GM21367 (cell line): ENCODE measurements around the gene DYNC1H1.
A peak's percentile ranks its signal among the peaks of the same experiment; 100 is the strongest.

Experiments used
- ATAC-seq: cut with Tn5 transposase; IDR thresholded peaks from one replicate; pipeline ENCODE4 v1.9.1; 2021; ENCODE audit not compliant: unreplicated experiment

DYNC1H1 gene

DNA sequence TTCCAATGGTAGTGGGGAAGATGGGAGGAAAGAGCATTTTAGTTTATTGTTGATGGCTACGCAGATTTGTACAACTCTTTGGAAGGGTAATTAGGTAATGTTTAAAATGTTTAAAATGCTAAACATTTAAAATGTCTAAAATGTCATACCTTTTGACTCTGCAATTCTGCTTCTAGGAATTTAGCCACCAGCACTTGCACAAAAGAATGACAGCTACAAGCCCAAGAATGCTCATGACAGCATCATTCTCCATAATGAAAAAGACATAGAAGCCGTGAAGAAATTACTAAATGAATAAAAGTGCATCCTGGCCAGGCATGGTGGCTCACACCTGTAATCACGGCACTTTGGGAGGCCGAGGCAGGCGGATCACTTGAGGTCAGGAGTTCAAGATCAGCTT is 19.9 kb upstream of the DYNC1H1 start:
- no peak for ATAC-seq

DNA sequence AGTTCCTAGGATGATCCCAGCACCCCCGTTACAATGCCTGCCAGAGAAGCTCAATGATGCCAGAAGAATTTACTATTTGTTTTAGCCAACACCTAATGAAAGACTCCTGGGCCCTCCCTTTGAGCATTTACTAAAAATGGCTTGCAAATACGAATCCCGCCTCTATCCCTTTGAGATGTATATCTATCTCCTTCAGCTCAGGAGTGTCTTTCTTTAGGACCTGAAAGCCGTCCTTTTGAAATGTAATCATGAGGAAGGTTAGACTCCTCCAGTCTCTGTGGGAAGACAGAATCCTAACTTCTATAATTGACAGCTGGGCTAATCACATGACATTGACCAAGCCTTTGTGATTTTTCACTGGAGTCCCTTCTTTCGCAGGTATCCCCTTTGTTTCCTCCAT is 19.2 kb upstream of the DYNC1H1 start:
- ATAC-seq = no peak

DNA sequence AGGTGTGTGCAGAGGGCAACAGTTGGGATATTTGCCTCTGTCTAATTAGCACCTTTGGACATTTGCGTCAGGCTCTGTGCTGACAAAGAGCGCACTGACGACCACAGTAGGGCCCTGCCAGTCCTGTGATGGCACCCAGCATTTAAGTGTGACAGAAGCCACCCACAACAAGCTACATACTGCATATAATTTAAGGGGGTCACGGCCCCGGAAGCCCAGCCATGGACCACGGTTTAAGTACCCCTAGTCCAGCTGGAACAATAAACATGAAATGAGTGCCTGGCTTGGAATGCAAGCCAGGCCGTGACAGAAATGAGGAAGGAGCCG is 16.8 kb upstream of the DYNC1H1 start:
- ATAC-seq = no peak

GRCh38 chr14:101947904-101948665 is 16.3 kb upstream of the DYNC1H1 start:
- peak; percentile 96 for ATAC-seq

- ATAC-seq = no peak
Observed at GRCh38 chr14:101948666-101949216, 15.6 kb upstream of the DYNC1H1 start.

DNA sequence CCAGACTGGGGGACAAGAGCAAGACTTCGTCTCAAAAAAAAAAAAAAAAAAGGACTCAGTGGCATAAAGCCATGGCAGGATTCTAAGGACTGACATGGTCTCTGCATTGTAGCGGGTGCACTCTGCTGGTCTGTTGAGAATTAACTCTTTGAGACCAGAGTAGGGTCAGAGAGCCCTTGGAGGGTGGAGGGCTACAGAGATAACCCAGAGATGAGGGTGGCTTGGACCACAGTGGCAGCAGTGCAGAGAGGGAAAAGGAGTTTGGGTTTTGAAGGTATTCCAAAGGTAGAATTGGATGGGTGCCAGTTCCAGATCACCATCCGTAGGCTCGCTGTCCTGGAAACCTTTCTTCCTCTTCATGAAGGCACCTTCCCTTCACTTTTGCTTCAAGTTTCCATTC is 14.3 kb upstream of the DYNC1H1 start:
- ATAC-seq = no peak

DNA sequence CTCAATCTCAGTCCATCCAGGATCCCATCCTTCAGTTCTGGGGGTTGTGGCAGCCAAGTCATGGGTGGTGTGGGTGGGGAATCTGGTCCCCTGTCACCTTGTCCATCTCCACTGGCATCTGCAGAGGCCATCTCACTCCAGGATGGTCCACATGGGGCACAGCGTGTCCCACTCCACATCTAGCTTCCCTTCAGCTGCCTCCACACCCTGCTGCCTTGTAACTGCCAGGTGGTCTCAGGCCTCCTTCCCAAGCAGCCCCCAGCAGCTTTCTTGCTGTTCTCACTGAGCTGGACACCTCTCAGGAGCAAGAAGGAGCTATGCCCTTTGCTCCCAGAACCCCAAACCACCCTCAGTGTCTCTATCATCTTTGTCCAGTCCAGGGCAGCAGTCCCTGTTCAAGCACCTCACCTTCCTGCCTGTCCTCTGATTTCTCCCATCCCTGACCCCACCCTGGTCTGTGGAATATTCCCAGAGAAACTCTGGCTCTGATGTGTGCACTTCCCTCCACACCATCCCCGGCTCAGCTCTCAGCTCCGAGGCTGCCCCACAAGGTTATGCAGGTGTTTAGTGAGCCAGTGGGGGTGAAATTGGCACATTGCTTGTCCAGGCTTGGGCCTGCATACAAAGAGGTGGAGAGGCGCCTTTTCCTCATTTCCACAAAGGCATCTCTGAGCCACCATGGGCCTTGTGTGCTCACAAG is 13.7 kb upstream of the DYNC1H1 start:
- ATAC-seq = no peak

DNA sequence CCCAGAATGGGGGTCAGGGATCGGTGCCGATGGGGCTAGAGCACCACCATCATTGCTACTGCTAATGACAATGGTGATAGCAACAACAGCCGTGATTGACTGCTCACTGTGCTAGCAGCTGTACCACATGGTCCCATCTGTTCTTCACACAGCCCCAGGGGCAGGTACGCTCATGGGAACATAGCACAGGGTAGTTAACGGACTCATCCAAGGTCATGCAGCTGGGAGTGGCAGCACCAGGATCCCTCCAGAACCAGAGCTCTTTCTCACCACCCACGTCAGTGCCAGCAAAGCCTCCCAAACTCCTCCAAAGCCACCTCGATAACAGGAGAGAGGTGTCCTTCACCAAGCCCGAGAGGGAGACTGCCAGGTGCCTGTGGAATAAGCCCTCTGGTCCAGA is 11.2 kb upstream of the DYNC1H1 start:
- no peak for ATAC-seq

DNA sequence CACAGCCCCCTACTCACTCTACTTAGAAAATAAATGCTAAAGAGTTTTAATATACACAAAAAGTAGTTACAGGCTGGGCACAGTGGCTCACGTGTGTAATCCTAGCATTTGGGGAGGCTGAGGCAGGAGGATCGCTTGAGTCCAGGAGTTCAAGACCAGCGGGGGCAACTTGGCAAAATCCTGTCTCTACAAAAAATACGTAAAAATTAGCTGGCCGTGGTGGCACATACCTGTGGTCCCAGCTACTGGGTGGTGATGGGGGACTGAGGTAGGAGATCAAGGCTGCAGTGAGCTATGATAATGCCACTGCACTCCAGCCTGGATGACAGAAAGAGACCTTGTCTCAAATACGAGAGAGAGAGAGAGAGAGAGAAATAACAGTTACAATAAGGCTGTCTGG is 9.9 kb upstream of the DYNC1H1 start:
- ATAC-seq = no peak

- ATAC-seq = no peak
Observed at GRCh38 chr14:101955695-101956161, 8.6 kb upstream of the DYNC1H1 start.

DNA sequence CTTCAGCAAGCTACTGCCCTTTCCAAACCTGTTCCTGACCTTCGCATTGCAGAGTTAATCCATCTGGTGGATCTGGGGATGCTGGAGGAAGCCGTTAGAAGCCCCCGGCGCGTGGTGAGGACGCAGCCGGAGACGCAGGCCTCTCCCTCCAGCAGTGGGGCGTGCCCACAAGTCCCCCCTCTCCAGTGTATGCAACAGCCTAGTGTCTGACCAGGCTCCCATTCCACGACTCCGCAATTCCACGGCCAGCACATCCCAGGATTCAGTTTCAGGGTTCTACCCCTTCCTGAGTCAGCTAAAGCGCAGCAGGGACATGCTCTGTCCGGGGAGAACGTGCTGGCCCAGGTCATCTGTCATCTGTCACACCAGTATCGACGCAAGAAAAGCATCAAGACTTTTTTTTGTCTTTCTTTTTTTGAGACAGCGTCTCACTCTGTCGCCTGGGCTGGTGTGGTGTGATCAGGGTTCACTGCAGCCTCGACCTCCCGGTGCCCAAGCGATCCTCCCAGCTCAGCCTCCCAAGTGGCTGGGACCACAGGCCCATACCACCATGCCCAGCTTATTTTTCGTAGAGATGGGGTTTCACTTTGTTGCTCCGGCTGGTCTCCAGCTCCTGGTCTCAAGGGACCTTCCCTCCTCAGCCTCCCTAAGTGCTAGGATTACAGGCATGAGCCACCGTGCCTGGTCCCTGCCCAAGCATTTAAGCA is 8.0 kb upstream of the DYNC1H1 start:
- ATAC-seq = no peak

- ATAC-seq = no peak
Observed at GRCh38 chr14:101957406-101958234, 6.8 kb upstream of the DYNC1H1 start.

GRCh38 chr14:101958418-101959180 is 5.8 kb upstream of the DYNC1H1 start:
- no peak for ATAC-seq

GRCh38 chr14:101959277-101959676 is 5.1 kb upstream of the DYNC1H1 start:
- ATAC-seq = no peak

- no peak for ATAC-seq
Observed at GRCh38 chr14:101960225-101960624, 4.1 kb upstream of the DYNC1H1 start.

- no peak for ATAC-seq
Observed at GRCh38 chr14:101961011-101961721, 3.2 kb upstream of the DYNC1H1 start.

GRCh38 chr14:101961746-101962502 is 2.4 kb upstream of the DYNC1H1 start:
- ATAC-seq = no peak

- ATAC-seq = no peak
Observed at GRCh38 chr14:101962503-101962874, 1.9 kb upstream of the DYNC1H1 start.

DNA sequence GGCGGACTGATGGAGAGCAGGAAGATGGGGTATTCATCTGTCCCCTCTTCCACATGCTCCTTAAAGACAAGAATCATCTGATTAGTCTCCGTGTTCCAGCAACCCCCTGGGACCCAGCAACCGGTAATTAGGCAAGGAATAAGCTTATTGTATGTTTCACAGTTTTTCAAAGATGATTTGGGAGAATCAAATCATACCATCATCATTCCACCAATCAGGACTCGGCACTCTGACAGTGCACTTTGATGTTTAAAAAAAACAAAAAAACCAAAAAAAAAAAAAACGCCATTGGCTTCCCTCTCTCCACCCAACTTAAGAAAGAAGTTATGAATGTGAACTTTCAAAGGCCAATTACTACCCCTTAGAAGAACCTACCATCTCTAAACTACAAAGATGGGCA is 1.3 kb upstream of the DYNC1H1 start:
- ATAC-seq = no peak
